Epithelial cell of esophagus (primary cell): Measurements from ENCODE around the gene TMEM43.
A peak's percentile ranks its signal among the peaks of the same experiment; 100 is the strongest.

Source experiments
- DNase-seq: peaks from one replicate; pipeline ENCODE4 v3.0.0; 2010; ENCODE audit warnings: low read depth
- H3K4me3 ChIP-seq: 2 replicates; pipeline ENCODE4 v1.5.1; 2011; ENCODE audit warnings: mild to moderate bottlenecking, low read length, control low read depth
- CTCF ChIP-seq: IDR thresholded peaks from 2 replicates; pipeline ENCODE4 v1.5.1; 2011; ENCODE audit warnings: low read depth, mild to moderate bottlenecking, low read length, control low read depth, inconsistent platforms; ENCODE audit not compliant: insufficient read depth; ENCODE audit errors: missing control alignments

The TMEM43 gene

GRCh38 chr3:14142567-14143270 lies 17.9 kb downstream of the TMEM43 start:
- no peak overlapping the region for H3K4me3 ChIP-seq
- TF ChIP-seq CTCF, result no peak
- DNase-seq, result peak; percentile 29

GRCh38 chr3:14143271-14144225 lies 18.7 kb downstream of the TMEM43 start:
- peak; percentile 86 for DNase-seq
- TF ChIP-seq CTCF, result no peak
- no peak overlapping the region for H3K4me3 ChIP-seq

GRCh38 chr3:14144423-14145075 lies 19.7 kb downstream of the TMEM43 start:
- no peak for TF ChIP-seq CTCF
- peak; percentile 96 for DNase-seq
- H3K4me3 ChIP-seq, result no peak overlapping the region

GRCh38 chr3:14145236-14145635 lies 20.4 kb downstream of the TMEM43 start:
- H3K4me3 ChIP-seq, result no peak overlapping the region
- no peak for TF ChIP-seq CTCF
- no peak for DNase-seq

GRCh38 chr3:14145670-14146380 lies 21.0 kb downstream of the TMEM43 start:
- DNase-seq, result no peak
- no peak for TF ChIP-seq CTCF
- H3K4me3 ChIP-seq, result no peak overlapping the region

- DNase-seq, result no peak
- no peak overlapping the region for H3K4me3 ChIP-seq
- TF ChIP-seq CTCF, result no peak
These were observed 21.7 kb downstream of the TMEM43 start for GRCh38 chr3:14146381-14147065.
